Measurements from ENCODE around the gene ARAP2. TPM values are rescaled to one million over a fixed set of nuclear protein-coding genes. Genes with fewer than 3 reads are reported as not detected.
"Not testable (repeated sequence)": the region's sequence is repeated elsewhere in the genome, so short reads cannot be mapped to it uniquely, and the experiment has no call there.

ARAP2 gene
- total RNA-seq, 1 donor from 2014 or later: 80.8 TPM

DNA sequence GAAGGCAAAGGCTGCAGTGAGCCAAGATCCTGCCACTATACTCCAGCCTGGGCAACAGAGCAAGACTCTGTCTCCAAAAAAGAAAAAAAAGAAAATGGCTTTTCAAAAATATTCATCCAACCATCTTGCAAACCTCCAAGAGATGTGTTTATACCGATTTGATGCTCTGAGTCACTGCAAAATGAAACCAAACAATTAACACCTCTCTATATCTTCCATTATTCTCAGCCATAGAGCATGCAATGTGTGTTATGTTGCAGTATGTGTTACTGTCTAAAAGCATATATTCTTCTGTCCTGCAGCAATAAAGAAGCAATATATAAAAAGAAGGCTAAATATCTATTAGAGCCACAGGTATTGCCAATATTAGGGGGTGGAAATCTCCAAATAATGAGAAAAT is 51.4 kb downstream of the ARAP2 start:
- intact Hi-C loops (cut with micrococcal nuclease): loop anchor here (5.0 kb wide), 1 partner anchor 66 kb away; no protein-coding TSS in a partner anchor

DNA sequence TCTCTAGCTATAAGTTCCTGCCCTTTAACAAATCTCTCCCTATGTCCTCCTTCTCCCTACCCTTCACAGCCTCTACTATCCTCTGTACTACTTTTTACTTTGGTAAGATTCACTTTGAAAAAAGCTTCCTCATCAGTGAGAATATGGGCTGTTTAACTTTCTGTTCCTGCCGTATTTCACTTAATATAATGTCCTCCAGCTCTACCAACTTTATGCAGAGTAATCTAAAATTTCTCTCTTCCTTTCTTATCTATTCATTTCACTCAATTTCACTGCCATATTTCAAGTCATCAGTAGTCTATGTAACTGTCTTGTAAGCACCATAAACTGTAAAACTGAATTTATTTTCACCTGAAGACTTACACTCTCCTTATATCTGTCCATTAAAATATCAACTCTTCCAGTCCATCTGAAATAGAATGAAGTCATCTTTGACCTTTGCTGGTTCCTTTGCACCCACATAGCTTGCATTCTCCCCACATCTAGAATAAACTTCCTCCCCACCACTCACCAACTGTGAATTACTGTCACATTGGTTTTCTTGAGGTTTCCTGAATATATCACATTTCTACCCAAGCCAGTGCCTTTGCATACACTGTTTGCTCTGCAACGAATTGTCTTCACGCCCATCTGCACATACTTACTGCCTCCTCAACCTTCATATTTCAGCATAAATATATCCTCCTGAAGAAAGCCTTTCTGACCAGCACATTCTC is 54.6 kb downstream of the ARAP2 start:
- intact Hi-C loops (cut with micrococcal nuclease): loop anchor here (1.0 to 5.0 kb wide), 6 partner anchors 52 to 247 kb away; no protein-coding TSS in a partner anchor

DNA sequence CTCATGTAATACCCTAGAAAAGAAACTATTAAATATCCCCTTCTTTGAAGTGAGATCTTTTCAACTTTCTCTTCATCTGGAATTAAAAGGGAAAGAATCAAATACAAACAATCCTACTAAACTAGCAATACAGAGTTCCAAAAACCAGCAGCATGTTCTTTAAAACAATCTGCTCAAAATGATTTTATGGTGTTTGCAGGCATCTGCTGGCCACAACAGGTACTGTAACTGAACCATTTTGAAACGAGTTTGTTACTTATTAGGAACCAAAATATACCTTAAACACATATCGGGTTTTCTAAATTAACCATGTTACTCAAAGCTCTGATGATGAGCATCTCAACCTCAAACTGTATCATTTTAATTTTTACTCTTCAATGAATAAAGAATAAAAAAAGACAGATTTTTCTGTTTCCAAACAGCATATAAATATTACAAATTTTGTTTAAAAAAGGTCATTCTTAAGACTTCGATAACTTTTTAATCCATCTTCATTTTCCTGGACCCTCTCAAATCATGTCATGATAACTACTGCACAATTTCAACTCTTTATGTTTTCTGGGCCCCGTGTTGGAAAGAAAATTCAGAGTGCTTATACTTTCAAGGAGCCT is 56.5 kb downstream of the ARAP2 start:
- intact Hi-C loops (cut with micrococcal nuclease): loop anchor here (5.0 kb wide), 1 partner anchor 246 kb away; no protein-coding TSS in a partner anchor

DNA sequence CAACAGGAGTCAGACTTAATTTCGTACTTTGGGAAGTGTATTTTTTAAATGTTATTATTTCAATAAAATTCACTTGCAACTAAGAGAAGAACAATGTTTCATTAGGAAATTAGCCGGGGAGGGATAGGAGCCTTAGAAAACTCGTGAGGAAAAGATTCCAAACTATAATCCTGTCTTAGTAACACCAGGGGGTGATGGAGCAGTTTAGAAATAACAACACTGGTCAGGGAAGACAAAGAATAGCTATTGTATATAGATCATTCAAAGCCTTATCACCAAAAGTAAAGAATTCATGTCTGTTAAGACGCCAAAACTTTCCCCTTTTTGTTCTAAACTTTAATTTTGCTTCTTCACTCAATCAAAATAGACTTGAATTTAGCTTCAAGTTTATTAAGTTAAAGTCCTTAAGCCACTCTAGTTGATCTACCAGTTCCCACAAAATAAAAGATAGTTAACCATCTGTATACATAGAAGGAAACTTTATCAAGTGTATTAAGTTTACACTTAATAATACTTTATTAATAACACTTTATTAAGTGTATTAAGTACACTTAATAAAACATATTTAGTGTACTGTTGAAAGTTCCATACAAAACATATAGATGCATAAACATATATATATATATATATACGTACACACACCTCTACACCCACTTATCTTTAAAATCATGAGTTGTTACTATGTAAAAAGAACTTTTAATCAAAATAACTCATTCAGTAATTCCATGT is 60.5 kb downstream of the ARAP2 start:
- intact Hi-C loops (cut with micrococcal nuclease): no loop called here

DNA sequence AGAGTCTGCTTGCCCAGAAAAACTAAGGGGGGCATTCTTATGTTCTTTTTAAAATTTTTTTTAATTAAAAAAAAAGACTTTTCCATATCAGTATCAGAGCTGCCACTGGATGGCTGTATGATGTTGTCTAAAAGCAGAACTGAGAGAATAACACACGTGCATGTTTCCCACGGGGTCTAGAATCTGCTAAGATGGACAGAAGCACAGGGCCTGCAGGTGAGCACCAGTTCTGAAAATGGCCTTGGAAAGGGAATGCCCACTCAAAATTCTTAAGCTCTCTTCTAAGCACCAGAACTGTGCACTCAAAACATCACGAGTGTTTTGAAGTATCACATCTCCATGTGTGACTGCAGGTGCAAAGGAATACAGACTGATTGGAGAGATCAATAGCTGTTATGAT is 61.1 kb downstream of the ARAP2 start:
- intact Hi-C loops (cut with micrococcal nuclease): no loop called here

DNA sequence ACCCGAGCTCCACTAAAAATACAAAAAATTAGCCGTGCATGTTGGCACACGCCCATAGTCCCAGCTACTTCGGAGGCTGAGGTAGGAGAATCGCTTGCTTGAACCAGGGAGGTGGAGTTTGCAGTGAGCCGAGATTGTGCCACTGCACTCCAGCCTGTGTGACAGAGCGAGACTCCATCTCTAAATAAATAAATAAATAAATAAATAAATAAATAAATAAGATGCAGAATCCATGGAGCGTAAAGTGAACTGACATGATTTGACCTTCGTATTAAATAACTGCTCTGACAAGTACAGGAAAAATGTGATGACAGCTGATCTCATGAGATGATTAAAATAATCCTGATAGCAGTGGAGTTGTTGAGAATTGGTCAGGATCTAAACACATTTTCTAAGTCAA is 62.0 kb downstream of the ARAP2 start:
- intact Hi-C loops (cut with micrococcal nuclease): not testable (repeated sequence)

DNA sequence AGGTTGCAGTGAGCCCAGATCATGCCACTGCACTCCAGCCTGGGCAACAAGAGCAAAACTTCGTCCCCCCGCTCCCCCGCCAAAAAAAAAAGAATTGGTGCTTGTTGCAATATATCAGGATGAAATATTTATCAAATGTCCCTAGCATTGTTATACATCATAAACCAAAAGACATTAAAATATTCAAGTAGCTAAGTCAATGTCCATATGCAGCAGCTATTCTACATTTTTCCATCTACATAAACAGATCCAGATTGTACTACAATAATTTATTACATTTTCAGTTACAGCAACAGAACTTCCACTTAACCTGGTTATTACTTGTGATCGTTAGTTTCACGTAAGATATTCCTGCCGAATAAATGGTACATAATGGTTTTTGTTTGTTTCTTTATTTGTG is 64.1 kb downstream of the ARAP2 start:
- intact Hi-C loops (cut with micrococcal nuclease): no loop called here

DNA sequence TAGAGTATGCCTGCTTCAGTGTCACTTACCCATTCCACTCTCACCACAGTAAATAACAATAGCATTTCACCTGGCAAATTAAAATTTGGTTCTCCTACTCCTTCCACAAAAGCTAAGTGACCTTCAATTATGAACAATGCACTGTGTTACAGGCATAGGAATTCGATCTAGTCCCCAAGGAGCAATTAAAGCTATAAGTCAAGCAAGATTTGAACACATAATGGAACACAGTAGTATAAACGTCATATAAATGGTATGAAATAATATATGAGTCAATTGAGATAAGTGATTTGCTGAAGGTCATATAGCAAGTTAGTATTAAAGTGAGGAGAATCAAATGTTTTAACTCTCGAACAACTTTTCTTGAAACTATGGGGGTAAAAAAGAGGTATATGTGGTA is 65.8 kb downstream of the ARAP2 start:
- intact Hi-C loops (cut with micrococcal nuclease): no loop called here

DNA sequence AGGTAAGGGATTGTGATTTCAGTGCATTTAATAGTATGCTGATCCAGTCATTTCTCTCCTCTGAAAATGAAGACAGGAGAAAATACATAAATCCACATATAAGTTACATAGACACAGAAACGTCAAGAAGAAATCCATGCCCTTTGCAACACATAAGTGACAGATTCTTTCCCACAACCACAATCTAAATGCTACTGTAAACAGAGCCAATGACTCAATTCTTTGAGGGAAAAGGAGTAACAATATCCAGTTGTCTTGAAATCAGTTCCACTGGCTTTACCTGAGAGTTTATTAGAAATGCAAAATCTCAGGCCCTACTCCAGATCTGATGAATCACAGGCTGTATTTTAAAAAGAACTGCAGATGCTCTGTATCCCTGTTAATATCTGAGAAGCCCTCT is 66.4 kb downstream of the ARAP2 start:
- intact Hi-C loops (cut with micrococcal nuclease): no loop called here

DNA sequence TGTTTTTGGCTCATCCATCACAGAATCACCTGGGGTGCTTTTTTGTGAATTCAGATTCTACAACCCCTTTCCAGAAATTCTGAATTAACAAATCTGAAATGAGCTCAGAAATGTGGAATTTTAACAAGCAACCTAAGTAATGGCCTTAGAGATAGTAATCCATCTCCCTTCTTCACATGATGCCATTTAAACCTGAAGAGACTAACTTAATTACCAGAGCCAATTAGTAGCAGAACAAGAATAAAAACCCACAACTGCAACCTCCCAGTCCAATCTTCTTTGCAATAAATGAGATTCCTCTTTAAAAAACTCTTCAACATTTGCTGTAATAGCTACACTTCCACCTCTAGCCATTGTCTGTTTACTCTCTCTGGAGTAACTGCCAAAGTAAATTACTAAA is 69.7 kb downstream of the ARAP2 start:
- intact Hi-C loops (cut with micrococcal nuclease): no loop called here

DNA sequence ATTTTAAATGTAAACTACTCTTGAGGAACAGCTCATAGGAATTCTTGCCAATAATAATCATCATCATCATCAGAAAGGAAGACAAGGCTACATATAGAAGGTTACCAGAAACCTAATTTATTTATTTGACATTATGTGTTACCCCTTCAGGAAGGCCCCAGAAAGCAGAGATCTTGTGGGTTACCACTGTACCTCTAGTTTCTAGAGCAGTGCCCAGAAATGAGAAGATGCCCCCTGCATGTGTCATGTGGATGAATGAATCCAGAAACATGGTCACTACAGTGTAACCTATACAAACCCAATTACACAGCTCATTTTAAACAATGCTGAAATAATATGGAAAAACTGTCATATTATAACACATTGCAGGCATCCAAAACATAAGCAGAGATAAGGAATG is 70.4 kb downstream of the ARAP2 start:
- intact Hi-C loops (cut with micrococcal nuclease): no loop called here

DNA sequence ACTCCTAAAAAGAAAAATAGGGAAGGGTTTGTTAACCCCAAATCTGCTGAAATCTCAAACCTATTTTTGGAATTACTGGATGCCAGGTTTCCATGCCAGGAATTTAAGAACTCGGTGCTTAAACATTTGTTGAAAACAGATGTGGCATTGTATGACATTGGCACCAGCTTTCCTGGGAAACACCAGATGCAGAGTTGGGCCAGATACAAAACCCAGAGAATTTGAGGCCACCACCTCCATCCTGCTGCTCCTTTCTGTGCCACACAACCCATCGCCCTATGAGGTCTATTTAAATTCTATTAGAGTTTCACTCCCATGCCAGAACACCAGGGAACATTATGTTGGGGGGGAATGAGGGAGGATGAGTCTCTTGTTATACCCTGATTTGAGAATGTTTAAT is 71.7 kb downstream of the ARAP2 start:
- intact Hi-C loops (cut with micrococcal nuclease): no loop called here

DNA sequence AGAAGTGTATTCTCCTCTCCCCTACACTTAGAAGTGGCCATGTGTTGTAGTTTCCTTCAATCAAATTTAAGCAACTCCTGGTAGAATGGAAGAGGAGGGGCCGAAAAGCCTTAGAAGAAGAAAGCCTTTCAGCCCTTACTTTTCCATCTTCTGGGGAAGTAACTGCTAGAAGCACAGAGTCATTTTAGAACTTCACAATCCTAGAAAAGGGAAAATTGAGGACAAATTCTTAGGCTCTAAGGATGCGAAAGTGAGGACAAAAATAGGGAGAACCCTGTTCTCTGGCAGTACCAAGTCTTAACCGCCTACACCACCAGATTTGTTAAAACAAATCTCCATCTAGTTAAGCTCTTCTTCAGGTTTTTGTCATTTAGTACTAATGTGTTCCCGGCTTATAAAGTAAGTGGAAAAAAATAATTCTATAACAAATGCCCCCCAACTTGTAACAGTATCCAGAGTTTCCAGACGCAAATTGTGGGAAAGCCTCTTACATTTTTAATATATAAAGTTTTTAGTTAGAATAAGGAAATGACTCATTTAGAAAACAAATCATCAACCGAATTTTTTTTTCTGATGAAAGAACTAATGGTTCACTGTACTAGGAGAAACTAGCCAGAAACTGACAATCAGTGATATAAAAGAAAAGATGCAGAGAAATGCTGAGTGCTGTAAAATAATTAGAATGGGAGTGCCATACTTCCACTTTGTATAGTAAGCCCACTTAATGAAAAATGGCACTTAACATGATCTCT is 76.0 kb downstream of the ARAP2 start:
- intact Hi-C loops (cut with micrococcal nuclease): no loop called here

DNA sequence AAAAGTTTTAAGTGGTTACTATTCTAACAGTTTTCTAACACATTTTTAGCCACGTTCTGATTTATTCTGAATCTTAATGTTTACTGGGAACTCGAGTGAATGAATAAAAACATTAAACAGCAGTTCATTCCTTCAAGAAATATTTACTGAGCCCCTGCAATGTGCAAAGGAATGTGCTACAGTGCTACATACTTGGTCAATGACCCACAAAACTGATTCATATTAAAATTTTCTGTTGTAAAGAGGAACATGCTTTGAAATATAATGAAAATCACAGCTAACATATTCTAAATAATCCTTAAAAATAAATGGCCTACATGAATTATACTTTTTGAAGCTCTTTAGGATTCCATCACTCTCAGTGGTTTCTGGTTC is 78.7 kb downstream of the ARAP2 start:
- intact Hi-C loops (cut with micrococcal nuclease): no loop called here

DNA sequence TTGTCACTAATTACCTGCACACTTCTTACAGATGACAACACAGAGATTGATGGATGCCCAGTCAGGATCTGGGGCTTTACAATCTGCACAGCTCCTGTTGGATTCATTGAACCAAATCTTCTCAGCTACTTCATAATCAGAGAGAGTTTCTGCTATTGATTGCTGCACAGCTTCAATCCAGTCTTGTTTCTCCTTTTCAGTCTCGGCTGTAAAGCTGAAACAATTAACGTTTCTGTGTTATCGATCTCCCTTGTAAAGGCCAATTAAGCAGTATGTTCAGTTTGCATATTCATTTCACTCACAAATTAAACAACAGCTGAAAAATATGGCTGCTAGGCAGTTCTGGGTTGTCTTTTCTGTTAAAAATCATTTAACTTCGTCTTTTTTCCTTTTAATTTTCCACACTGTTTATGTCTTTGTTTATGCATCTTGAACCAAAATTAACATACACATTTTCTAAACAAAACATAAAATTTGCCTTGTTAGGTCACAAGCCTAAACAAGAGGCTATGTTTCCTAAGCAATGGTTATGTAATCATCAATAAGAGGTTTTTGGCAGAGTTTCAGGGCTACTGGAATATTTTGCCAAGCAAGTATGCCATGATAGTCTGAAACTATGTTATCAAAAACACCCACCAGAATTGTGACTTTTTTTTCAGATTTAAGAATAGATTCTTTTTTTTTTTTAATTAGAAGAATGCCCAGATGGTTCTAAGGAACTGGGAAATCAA is 79.2 kb downstream of the ARAP2 start:
- intact Hi-C loops (cut with micrococcal nuclease): no loop called here

DNA sequence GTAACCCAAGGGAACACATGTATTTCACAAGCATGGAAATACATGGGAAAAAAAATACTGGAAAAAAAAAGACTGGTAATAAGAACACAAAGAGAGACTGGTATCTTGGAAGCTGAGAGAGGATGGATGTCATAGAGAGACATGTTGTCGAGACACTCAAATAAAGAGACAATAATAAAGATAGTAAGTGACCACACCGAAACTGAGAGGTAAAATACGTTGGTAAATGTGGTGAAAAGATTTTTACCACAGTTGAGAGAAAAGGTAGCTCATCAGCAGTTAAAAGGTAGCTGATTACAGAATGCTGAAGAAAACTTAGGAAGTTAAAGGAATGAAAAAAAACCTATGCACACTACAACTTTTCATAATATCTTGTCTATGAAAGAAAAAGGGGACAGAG is 81.1 kb downstream of the ARAP2 start:
- intact Hi-C loops (cut with micrococcal nuclease): no loop called here

DNA sequence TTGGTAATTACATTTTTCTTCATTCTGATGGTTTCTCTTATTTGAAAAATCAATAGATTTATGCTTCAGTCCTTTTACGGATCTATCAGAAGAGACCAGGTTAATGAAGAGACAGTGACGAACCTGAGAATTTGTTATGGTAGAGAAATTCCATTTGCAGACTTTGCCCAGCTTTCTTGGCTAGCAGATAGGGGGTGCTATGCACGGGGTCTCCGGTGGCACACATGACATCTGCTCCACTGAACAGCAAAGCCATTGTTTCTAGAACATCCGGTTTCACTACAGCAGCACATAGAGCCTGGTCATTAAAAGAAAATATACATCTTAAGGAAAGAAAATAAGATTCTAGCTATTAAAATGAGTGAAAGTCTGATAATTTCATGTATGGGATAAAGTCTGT is 85.1 kb downstream of the ARAP2 start:
- intact Hi-C loops (cut with micrococcal nuclease): no loop called here

DNA sequence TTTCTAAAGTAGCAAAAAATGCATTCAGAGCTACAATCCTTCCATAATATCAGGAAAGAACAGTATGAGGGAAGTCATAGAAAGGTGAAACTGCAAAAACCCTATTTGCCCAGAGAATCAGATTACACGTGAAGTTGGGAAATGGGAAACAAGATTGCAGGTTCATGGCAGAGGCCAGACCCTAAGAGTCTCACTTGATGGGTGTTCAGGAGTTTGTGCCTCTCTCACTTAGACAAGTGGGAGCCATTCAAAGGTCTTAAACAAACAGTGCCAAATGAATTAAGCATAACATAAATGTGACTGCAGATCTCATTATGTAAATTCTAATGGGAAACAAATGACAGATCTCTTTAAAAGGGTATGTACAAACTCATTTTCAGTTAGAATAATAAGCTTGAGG is 91.6 kb downstream of the ARAP2 start:
- intact Hi-C loops (cut with micrococcal nuclease): no loop called here

DNA sequence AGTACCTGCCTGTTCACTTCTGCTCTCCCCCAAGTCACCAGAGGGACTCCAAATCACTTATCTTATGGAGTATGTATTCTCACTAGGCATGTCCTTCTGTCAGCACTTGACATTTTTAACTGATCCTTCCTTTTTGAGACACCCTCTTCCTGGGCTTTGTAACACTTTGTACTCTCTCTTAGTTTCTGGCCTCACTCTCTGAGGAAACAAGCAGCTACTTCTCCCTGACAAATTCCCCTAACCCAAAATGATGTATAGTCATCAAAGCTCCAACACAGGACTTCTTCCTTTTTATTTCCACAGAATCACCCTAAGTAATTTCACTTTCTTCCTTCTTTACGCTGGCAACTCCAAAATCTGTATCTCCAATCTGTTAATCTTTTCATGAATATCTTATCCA is 101.8 kb downstream of the ARAP2 start:
- intact Hi-C loops (cut with micrococcal nuclease): no loop called here

DNA sequence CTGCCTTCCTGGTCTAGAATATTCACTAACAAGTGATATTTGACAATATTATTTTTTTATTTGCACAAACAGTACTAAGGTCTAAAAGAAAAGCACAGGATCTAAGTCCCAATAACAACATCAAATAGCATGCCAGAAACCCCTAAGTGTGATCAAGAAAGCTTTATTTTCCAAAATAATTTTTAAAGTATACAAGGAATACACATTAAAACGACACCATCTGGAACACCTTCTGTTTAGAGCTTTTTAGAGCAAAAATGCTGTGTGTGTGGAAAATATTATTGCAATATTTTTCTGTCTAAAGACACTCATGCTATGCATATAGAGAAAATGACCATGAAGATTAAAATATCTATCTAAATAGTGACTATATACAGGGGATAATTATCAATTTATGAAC is 103.1 kb downstream of the ARAP2 start:
- intact Hi-C loops (cut with micrococcal nuclease): no loop called here

DNA sequence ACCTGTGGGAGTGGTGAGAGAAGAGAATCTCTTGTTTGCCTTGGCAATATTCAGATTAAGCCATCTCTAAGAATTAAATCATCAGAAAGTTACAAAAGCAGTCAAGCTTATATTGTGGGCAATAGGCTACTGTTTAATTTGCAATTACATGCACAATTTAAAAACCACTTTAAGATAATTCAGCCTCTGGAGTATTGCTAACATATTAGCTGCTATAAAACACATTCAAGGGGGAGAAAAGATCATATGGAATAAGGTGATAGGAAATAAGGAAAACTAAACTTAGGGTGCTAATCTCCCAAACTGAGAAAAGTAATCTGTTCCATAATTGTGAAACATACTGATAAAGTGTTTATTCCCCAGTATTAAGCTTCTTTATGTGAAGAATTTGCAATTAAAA is 103.9 kb downstream of the ARAP2 start:
- intact Hi-C loops (cut with micrococcal nuclease): no loop called here
